Adipocyte (in vitro differentiated cells): ENCODE data around the gene OSER1.

Source experiments
- DNase-seq: peaks from one replicate; pipeline ENCODE4 v3.0.0-alpha.2; 2015; ENCODE audit warnings: low read depth
- H3K27me3 ChIP-seq: replicated peaks from 2 replicates; pipeline ENCODE4 v1.7.0; 2013; ENCODE audit warnings: mild to moderate bottlenecking, low read length, moderate library complexity; ENCODE audit not compliant: control insufficient read depth, insufficient read depth
- H3K36me3 ChIP-seq: 2 replicates; pipeline ENCODE4 v1.7.0; 2013; ENCODE audit warnings: low read length, mild to moderate bottlenecking, moderate library complexity; ENCODE audit not compliant: control insufficient read depth, insufficient read depth, severe bottlenecking
- H3K4me1 ChIP-seq: 2 replicates; pipeline ENCODE4 v1.7.0; 2013; ENCODE audit warnings: mild to moderate bottlenecking, low read length, moderate library complexity; ENCODE audit not compliant: control insufficient read depth, insufficient read depth
- H3K4me3 ChIP-seq: 2 replicates; pipeline ENCODE4 v1.7.0; 2013; ENCODE audit warnings: mild to moderate bottlenecking, low read length, moderate library complexity
- H3K9ac ChIP-seq: 2 replicates; pipeline ENCODE4 v1.7.0; 2013; ENCODE audit warnings: mild to moderate bottlenecking, low read length, moderate library complexity
- H3K9me3 ChIP-seq: 2 replicates; pipeline ENCODE4 v1.7.0; 2013; ENCODE audit warnings: mild to moderate bottlenecking, low read length, moderate library complexity; ENCODE audit not compliant: control insufficient read depth

OSER1 gene

GRCh38 chr20:44185574-44185973 is 25.0 kb downstream of the OSER1 start:
- Histone ChIP-seq H3K36me3 (no peaks in the 10 kb centered on the region), H3K4me3 (no peak overlapping the region), H3K4me1 (peaks cover 26% of the 10 kb centered on the region), H3K27me3 (peaks cover 13% of the 10 kb centered on the region), H3K9me3 (no peaks in the 10 kb centered on the region), H3K9ac (no peak overlapping the region)
- no peak for DNase-seq

- no peak for DNase-seq
- H3K4me3 ChIP-seq, result no peak overlapping the region
- H3K9me3 ChIP-seq, result no peaks in the 10 kb centered on the region
- no peaks in the 10 kb centered on the region for H3K36me3 ChIP-seq
- peaks cover 17% of the 10 kb centered on the region for H3K4me1 ChIP-seq
- no peak overlapping the region for H3K9ac ChIP-seq
- H3K27me3 ChIP-seq, result peaks cover 13% of the 10 kb centered on the region
Measured at GRCh38 chr20:44183282-44183681, 27.3 kb downstream of the OSER1 start.

GRCh38 chr20:44182863-44183262 is 27.7 kb downstream of the OSER1 start:
- Histone ChIP-seq H3K36me3 (no peaks in the 10 kb centered on the region), H3K9ac (no peak overlapping the region), H3K4me3 (no peak overlapping the region), H3K27me3 (peaks cover 13% of the 10 kb centered on the region), H3K4me1 (peaks cover 13% of the 10 kb centered on the region), H3K9me3 (no peaks in the 10 kb centered on the region)
- DNase-seq, result no peak

GRCh38 chr20:44182135-44182765 is 28.3 kb downstream of the OSER1 start:
- H3K9me3 ChIP-seq, result no peaks in the 10 kb centered on the region
- no peaks in the 10 kb centered on the region for H3K36me3 ChIP-seq
- no peak for DNase-seq
- peaks cover 13% of the 10 kb centered on the region for H3K27me3 ChIP-seq
- H3K9ac ChIP-seq, result no peak overlapping the region
- no peak overlapping the region for H3K4me3 ChIP-seq
- H3K4me1 ChIP-seq, result peaks cover 7% of the 10 kb centered on the region

GRCh38 chr20:44181611-44182010 is 29.0 kb downstream of the OSER1 start:
- Histone ChIP-seq H3K4me1 (peaks cover 1% of the 10 kb centered on the region), H3K36me3 (no peaks in the 10 kb centered on the region), H3K9ac (no peak overlapping the region), H3K27me3 (peaks cover 13% of the 10 kb centered on the region), H3K4me3 (no peak overlapping the region), H3K9me3 (no peaks in the 10 kb centered on the region)
- DNase-seq, result no peak

GRCh38 chr20:44180814-44181213 is 29.8 kb downstream of the OSER1 start:
- no peaks in the 10 kb centered on the region for H3K36me3 ChIP-seq
- H3K9ac ChIP-seq, result no peak overlapping the region
- no peaks in the 10 kb centered on the region for H3K9me3 ChIP-seq
- no peaks in the 10 kb centered on the region for H3K4me1 ChIP-seq
- H3K27me3 ChIP-seq, result peaks cover 13% of the 10 kb centered on the region
- H3K4me3 ChIP-seq, result no peak overlapping the region
- DNase-seq, result peak; percentile 32

- no peak overlapping the region for H3K4me3 ChIP-seq
- H3K4me1 ChIP-seq, result no peaks in the 10 kb centered on the region
- no peaks in the 10 kb centered on the region for H3K36me3 ChIP-seq
- peak overlapping the region; percentile 11 for H3K9ac ChIP-seq
- DNase-seq, result peak; percentile 63
- H3K27me3 ChIP-seq, result peaks cover 2% of the 10 kb centered on the region
- H3K9me3 ChIP-seq, result no peaks in the 10 kb centered on the region
Measured at GRCh38 chr20:44176833-44177534, 33.6 kb downstream of the OSER1 start.

- Histone ChIP-seq H3K27me3 (peaks cover 5% of the 10 kb centered on the region), H3K9me3 (no peaks in the 10 kb centered on the region), H3K4me1 (peaks cover 8% of the 10 kb centered on the region), H3K36me3 (no peaks in the 10 kb centered on the region), H3K4me3 (no peak overlapping the region), H3K9ac (no peak overlapping the region)
- no peak for DNase-seq
Measured at GRCh38 chr20:44174996-44175765, 35.4 kb downstream of the OSER1 start.

- Histone ChIP-seq H3K9ac (no peak overlapping the region), H3K4me1 (peaks cover 8% of the 10 kb centered on the region), H3K36me3 (no peaks in the 10 kb centered on the region), H3K9me3 (no peaks in the 10 kb centered on the region), H3K27me3 (peaks cover 5% of the 10 kb centered on the region), H3K4me3 (no peak overlapping the region)
- DNase-seq, result no peak
Measured at GRCh38 chr20:44173846-44174245, 36.7 kb downstream of the OSER1 start.

GRCh38 chr20:44173116-44173515 is 37.5 kb downstream of the OSER1 start:
- Histone ChIP-seq H3K9me3 (no peaks in the 10 kb centered on the region), H3K36me3 (no peaks in the 10 kb centered on the region), H3K4me1 (peaks cover 8% of the 10 kb centered on the region), H3K9ac (no peak overlapping the region), H3K27me3 (peaks cover 5% of the 10 kb centered on the region), H3K4me3 (no peak overlapping the region)
- no peak for DNase-seq

GRCh38 chr20:44172572-44172950 is 38.0 kb downstream of the OSER1 start:
- Histone ChIP-seq H3K27me3 (peaks cover 5% of the 10 kb centered on the region), H3K4me1 (peaks cover 8% of the 10 kb centered on the region), H3K9ac (no peak overlapping the region), H3K4me3 (no peak overlapping the region), H3K9me3 (no peaks in the 10 kb centered on the region), H3K36me3 (no peaks in the 10 kb centered on the region)
- DNase-seq, result no peak
